ENCODE results near the gene RBMS3.

DNA sequence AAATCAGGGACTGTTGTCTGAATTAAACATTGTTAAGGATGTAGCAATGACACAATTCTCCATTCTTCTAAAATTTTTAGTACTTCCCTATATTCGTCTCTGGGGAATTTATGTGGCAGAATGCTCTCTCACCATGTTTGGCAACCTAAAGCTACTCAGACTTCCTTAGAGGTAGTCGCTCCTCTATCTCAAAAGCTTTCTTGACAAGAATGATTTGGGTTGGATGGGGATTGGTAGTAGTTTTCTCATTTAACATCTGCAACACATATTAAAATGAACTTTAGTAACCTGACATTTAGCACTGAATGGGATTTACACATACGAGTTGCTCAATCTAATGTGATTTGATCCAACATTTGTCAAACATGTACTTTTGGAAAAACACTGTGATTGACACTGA, 233.3 kb downstream of the RBMS3 start:
- TF ChIP-seq, protein P1, sequence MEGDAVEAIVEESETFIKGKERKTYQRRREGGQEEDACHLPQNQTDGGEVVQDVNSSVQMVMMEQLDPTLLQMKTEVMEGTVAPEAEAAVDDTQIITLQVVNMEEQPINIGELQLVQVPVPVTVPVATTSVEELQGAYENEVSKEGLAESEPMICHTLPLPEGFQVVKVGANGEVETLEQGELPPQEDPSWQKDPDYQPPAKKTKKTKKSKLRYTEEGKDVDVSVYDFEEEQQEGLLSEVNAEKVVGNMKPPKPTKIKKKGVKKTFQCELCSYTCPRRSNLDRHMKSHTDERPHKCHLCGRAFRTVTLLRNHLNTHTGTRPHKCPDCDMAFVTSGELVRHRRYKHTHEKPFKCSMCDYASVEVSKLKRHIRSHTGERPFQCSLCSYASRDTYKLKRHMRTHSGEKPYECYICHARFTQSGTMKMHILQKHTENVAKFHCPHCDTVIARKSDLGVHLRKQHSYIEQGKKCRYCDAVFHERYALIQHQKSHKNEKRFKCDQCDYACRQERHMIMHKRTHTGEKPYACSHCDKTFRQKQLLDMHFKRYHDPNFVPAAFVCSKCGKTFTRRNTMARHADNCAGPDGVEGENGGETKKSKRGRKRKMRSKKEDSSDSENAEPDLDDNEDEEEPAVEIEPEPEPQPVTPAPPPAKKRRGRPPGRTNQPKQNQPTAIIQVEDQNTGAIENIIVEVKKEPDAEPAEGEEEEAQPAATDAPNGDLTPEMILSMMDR (IDR thresholded peaks at IDR 0.05): no peak
- TF ChIP-seq POLR2A (IDR thresholded peaks at IDR 0.05): no peak
